Keratinocyte (primary cell): ENCODE data around the gene GID4. TPM values are rescaled to one million over a fixed set of nuclear protein-coding genes. Genes with fewer than 3 reads are reported as not detected.

ENCODE experiments used
- DNase-seq: peaks from one replicate; pipeline ENCODE4 v3.0.0-alpha.2; 2011; ENCODE audit warnings: low read depth, missing footprints, low spot score
- FAIRE-seq: peaks from 2 replicates; lab custom pipeline; 2011; peaks lifted over from hg19 to GRCh38; lab: Jason Lieb, UNC
- H2AFZ ChIP-seq: 2 replicates; pipeline ENCODE4 v1.6.0; 2012; ENCODE audit warnings: low read length, control low read depth, inconsistent platforms; ENCODE audit not compliant: control insufficient read depth
- H3K27ac ChIP-seq: 2 replicates; pipeline ENCODE4 v1.5.1; 2011; ENCODE audit warnings: low read length; ENCODE audit not compliant: control insufficient read depth, insufficient read depth
- H3K27me3 ChIP-seq: 3 replicates; pipeline ENCODE4 v1.6.0; 2011; ENCODE audit warnings: low read length; ENCODE audit not compliant: control insufficient read depth, insufficient read depth; ENCODE audit errors: extremely low read depth
- H3K36me3 ChIP-seq, 2 experiments: 2 replicates in 1 of 2; 3 replicates in 1 of 2; pipeline ENCODE4 v1.5.1; 2011; ENCODE audit warnings: low read length in 2 of 2, mild to moderate bottlenecking in 1 of 2; ENCODE audit not compliant: control insufficient read depth in 2 of 2, insufficient read depth in 2 of 2; ENCODE audit errors: extremely low read depth in 1 of 2
- H3K4me1 ChIP-seq: 3 replicates; pipeline ENCODE4 v1.5.1; 2011; ENCODE audit warnings: low read length; ENCODE audit not compliant: control insufficient read depth, insufficient read depth; ENCODE audit errors: extremely low read depth
- H3K4me2 ChIP-seq: 3 replicates; pipeline ENCODE4 v1.6.0; 2011; ENCODE audit warnings: low read depth, low read length; ENCODE audit not compliant: control insufficient read depth, insufficient read depth; ENCODE audit errors: extremely low read depth
- H3K4me3 ChIP-seq, 3 experiments: fragments of 200-600 bp in 1 of 3; sonication (generic) in 1 of 3; 2 replicates in 2 of 3; 3 replicates in 1 of 3; pipeline ENCODE4 v1.5.1; 2011 to 2016; ENCODE audit warnings: low read length in 3 of 3, mild to moderate bottlenecking in 3 of 3, control low read depth in 2 of 3, inconsistent platforms in 1 of 3, low read depth in 1 of 3, mixed read lengths in 1 of 3, mixed run types in 1 of 3, moderate library complexity in 1 of 3; ENCODE audit not compliant: control insufficient read depth in 2 of 3, insufficient read depth in 2 of 3; ENCODE audit errors: extremely low read depth in 1 of 3
- H3K79me2 ChIP-seq: 2 replicates; pipeline ENCODE4 v1.6.0; 2012; ENCODE audit warnings: low read length; ENCODE audit not compliant: control insufficient read depth, insufficient read depth
- H3K9ac ChIP-seq: 3 replicates; pipeline ENCODE4 v1.6.0; 2011; ENCODE audit warnings: low read length; ENCODE audit not compliant: control insufficient read depth, insufficient read depth; ENCODE audit errors: extremely low read depth
- H3K9me1 ChIP-seq: 3 replicates; pipeline ENCODE4 v1.6.0; 2011; ENCODE audit warnings: low read length; ENCODE audit not compliant: control insufficient read depth, insufficient read depth; ENCODE audit errors: extremely low read depth
- H3K9me3 ChIP-seq: 2 replicates; pipeline ENCODE4 v1.5.1; 2012; ENCODE audit warnings: low read depth, low read length; ENCODE audit not compliant: control insufficient read depth
- H4K20me1 ChIP-seq: 3 replicates; pipeline ENCODE4 v1.6.0; 2011; ENCODE audit warnings: low read length; ENCODE audit not compliant: control insufficient read depth, insufficient read depth; ENCODE audit errors: extremely low read depth
- CTCF ChIP-seq, 3 experiments: IDR thresholded peaks in 1 of 3; conservative IDR thresholded peaks in 1 of 3; optimal IDR thresholded peaks in 1 of 3; 2 replicates in 2 of 3; 3 replicates in 1 of 3; pipeline versions ENCODE3 to v1.5.1; 2011; ENCODE audit warnings: low read length in 3 of 3, mild to moderate bottlenecking in 3 of 3, moderate library complexity in 2 of 3, control low read depth in 1 of 3, inconsistent platforms in 1 of 3; ENCODE audit not compliant: insufficient read depth in 2 of 3; ENCODE audit errors: extremely low read depth in 1 of 3
- EZH2 ChIP-seq: IDR thresholded peaks from one replicate; pipeline ENCODE4 v1.6.1; 2012; ENCODE audit warnings: inconsistent platforms, mild to moderate bottlenecking, low read length, moderate library complexity
- dilution Hi-C: fragments of 300-500 bp; cut with MboI; formaldehyde crosslinking; loops from one replicate; pipeline ENCODE4 v1.7.0; 2020; ENCODE audit warnings: low sequenced_read_pairs; ENCODE audit not compliant: extremely low pct_ligation_motif_present
- polyA plus RNA-seq, 5 experiments: library from polyadenylated mRNA; depleted of rRNA in 3 of 5; stranded (reverse) in 3 of 5; stranded (forward) in 1 of 5; unstranded in 1 of 5; fragments of >200 nt; gene quantifications; 1 replicate in 1 of 5; 2 replicates in 3 of 5; 3 replicates in 1 of 5; pipeline versions ENCODE4 v1.2.1 to v1.2.3, GENCODE V29; 2011 to 2012; ENCODE audit warnings: missing spikeins in 2 of 5, low read depth in 1 of 5, low replicate concordance in 1 of 5

GID4 gene
- polyA plus RNA-seq, 1 donor (not counting 4 experiments of a cell fraction or from before 2014, with no cell fraction given), result 16.8 TPM

- H3K4me2 ChIP-seq, result no peak overlapping the region
- dilution Hi-C loops, result no loop called here
- DNase-seq, result no peak
Observed at GRCh38 chr17:18005496-18005895, 33.7 kb upstream of the GID4 start.

GRCh38 chr17:18006495-18007239 lies 32.5 kb upstream of the GID4 start:
- Histone ChIP-seq H3K9me3 (no peaks in the 10 kb centered on the region), H3K4me3 (no peak overlapping the region), H2AFZ (no peak overlapping the region), H3K9ac (no peak overlapping the region), H3K27ac (no peak overlapping the region), H4K20me1 (no peaks in the 10 kb centered on the region), H3K9me1 (no peaks in the 10 kb centered on the region), H3K79me2 (no peaks in the 10 kb centered on the region), H3K36me3 (peaks cover 2 to 10% of the 10 kb centered on the region in 2 experiments), H3K27me3 (no peaks in the 10 kb centered on the region), H3K4me2 (no peak overlapping the region), H3K4me1 (peaks cover 12% of the 10 kb centered on the region)
- TF ChIP-seq EZH2 (no peak), CTCF (optimal IDR thresholded peaks at IDR 0.05 in 1 of 3, IDR thresholded peaks at IDR 0.05 in 1 of 3, conservative IDR thresholded peaks at IDR 0.05 in 1 of 3; ENCODE audit: extremely low read depth in 1 of 3, insufficient read depth in 2 of 3, low read length in 3 of 3) (no peak)
- dilution Hi-C loops, result no loop called here
- DNase-seq, result no peak
- FAIRE-seq, result no peak

More at GRCh38 chr17:18005496-18005895, 33.7 kb upstream of the GID4 start:
- TF ChIP-seq CTCF (optimal IDR thresholded peaks at IDR 0.05 in 1 of 3, IDR thresholded peaks at IDR 0.05 in 1 of 3, conservative IDR thresholded peaks at IDR 0.05 in 1 of 3; ENCODE audit: extremely low read depth in 1 of 3, insufficient read depth in 2 of 3, low read length in 3 of 3) (no peak), EZH2 (no peak)
- no peaks in the 10 kb centered on the region for H3K9me3 ChIP-seq
- H3K36me3 ChIP-seq, result peaks cover 0 to 10% of the 10 kb centered on the region in 2 experiments
- peaks cover 12% of the 10 kb centered on the region for H3K4me1 ChIP-seq
- FAIRE-seq, result peak; percentile 65
- no peaks in the 10 kb centered on the region for H3K79me2 ChIP-seq
- no peaks in the 10 kb centered on the region for H3K9me1 ChIP-seq
- H3K4me3 ChIP-seq, result no peak overlapping the region
- H2AFZ ChIP-seq, result no peak overlapping the region
- H3K27ac ChIP-seq, result no peak overlapping the region
- H3K27me3 ChIP-seq, result no peaks in the 10 kb centered on the region
- no peaks in the 10 kb centered on the region for H4K20me1 ChIP-seq
- no peak overlapping the region for H3K9ac ChIP-seq
